HepG2 (cell line): Measurements from ENCODE around the gene LIN7A.

Experiments used
- CEBPG ChIP-seq: IDR thresholded peaks from 2 replicates; pipeline ENCODE4 v1.6.1; 2016
- KDM1A ChIP-seq: IDR thresholded peaks from 2 replicates; pipeline ENCODE4 v1.6.1; 2016; ENCODE audit warnings: missing compliant biosample characterization
- MED1 ChIP-seq: sonication (generic); formaldehyde crosslinking; IDR thresholded peaks from 2 replicates; pipeline ENCODE4 v1.4.0; 2020; ENCODE audit warnings: missing genetic modification reagents
- TCF12 ChIP-seq, 2 experiments: fragments of 450-650 bp in 1 of 2; sonication (generic) in 1 of 2; formaldehyde crosslinking in 1 of 2; IDR thresholded peaks; 2 replicates each; pipeline versions ENCODE4 v1.6.1 to v1.8.0; 2017 to 2022; ENCODE audit warnings: antibody characterized with exemption in 1 of 2, mild to moderate bottlenecking in 1 of 2, missing genetic modification reagents in 1 of 2, moderate library complexity in 1 of 2
- ZNF12 ChIP-seq: sonication (generic); formaldehyde crosslinking; IDR thresholded peaks from 2 replicates; pipeline ENCODE4 v1.5.0; 2020; ENCODE audit warnings: missing genetic modification reagents
- ZNF546 ChIP-seq: sonication (generic); formaldehyde crosslinking; conservative IDR thresholded peaks from 2 replicates; pipeline ENCODE4 v1.8.1; 2023; ENCODE audit warnings: mild to moderate bottlenecking, missing genetic modification reagents
- TF ChIP-seq, protein P1 (sequence below): sonication (generic); formaldehyde crosslinking; IDR thresholded peaks from 2 replicates; pipeline ENCODE4 v1.5.0; 2020; ENCODE audit warnings: mild to moderate bottlenecking, missing genetic modification reagents, moderate library complexity
- TF ChIP-seq, protein P2 (sequence below): IDR thresholded peaks from 2 replicates; pipeline ENCODE4 v1.6.1; 2012; ENCODE audit warnings: inconsistent platforms

DNA sequence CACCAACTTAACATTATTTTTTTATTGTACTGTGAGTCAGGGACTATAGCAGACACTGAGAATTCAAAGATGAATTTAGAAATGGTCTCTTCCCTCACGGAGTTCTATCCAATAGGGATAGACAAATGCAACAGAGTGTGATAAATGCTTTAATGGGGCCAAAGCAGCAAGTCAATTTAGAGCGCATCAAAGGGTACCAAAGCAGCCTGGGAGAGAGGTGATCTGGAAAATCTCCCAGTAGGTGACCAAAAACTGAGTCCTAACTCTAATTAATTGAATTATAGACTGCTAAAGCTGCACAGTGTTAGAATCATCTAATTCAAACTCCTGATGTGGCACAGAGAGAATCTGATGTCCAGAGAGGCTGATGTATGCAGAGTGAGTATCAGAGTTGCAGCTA lies 2.6 kb downstream of the LIN7A start:
- TF ChIP-seq, protein P1, sequence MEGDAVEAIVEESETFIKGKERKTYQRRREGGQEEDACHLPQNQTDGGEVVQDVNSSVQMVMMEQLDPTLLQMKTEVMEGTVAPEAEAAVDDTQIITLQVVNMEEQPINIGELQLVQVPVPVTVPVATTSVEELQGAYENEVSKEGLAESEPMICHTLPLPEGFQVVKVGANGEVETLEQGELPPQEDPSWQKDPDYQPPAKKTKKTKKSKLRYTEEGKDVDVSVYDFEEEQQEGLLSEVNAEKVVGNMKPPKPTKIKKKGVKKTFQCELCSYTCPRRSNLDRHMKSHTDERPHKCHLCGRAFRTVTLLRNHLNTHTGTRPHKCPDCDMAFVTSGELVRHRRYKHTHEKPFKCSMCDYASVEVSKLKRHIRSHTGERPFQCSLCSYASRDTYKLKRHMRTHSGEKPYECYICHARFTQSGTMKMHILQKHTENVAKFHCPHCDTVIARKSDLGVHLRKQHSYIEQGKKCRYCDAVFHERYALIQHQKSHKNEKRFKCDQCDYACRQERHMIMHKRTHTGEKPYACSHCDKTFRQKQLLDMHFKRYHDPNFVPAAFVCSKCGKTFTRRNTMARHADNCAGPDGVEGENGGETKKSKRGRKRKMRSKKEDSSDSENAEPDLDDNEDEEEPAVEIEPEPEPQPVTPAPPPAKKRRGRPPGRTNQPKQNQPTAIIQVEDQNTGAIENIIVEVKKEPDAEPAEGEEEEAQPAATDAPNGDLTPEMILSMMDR (CRISPR knock-in tag) = no peak
- TF ChIP-seq ZNF12 (CRISPR knock-in tag) (no peak), CEBPG (no peak), KDM1A (CRISPR knock-in tag) (no peak), TCF12 (IDR thresholded peaks at IDR 0.05) (no peak), TCF12 (CRISPR knock-in tag; IDR thresholded peaks at IDR 0.05) (no peak), MED1 (CRISPR knock-in tag) (no peak), ZNF546 (no peak)
- TF ChIP-seq, protein P2, sequence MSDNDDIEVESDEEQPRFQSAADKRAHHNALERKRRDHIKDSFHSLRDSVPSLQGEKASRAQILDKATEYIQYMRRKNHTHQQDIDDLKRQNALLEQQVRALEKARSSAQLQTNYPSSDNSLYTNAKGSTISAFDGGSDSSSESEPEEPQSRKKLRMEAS = no peak
